Motor neuron (in vitro differentiated cells): ENCODE results near the gene NCAPD3. TPM values are rescaled to one million over a fixed set of nuclear protein-coding genes. Genes with fewer than 3 reads are reported as not detected.
"Not testable (repeated sequence)": the region's sequence is repeated elsewhere in the genome, so short reads cannot be mapped to it uniquely, and the experiment has no call there.

ENCODE experiments used
- ATAC-seq, 8 experiments: fragments of 200-7000 bp; cut with Tn5 transposase; replicated peaks in 6 of 8; 2 replicates each; pipeline ENCODE4 v1.8.0; 2021; ENCODE audit warnings: mild to moderate bottlenecking in 8 of 8, moderate library complexity in 8 of 8
- H3K27ac ChIP-seq, 2 donors: fragments of 250-450 bp; sonication (Bioruptor Pico); 2 replicates each; pipeline ENCODE4 v1.9.0; 2021; ENCODE audit warnings: antibody characterized with exemption in 2 of 2, mild to moderate bottlenecking in 2 of 2, moderate library complexity in 1 of 2
- H3K4me1 ChIP-seq, 2 donors: fragments of 250-450 bp; sonication (Bioruptor Pico); replicated peaks in 1 of 2; 2 replicates each; pipeline ENCODE4 v1.6.1; 2021; ENCODE audit warnings: antibody characterized with exemption in 2 of 2, mild to moderate bottlenecking in 2 of 2, moderate library complexity in 1 of 2
- H3K4me3 ChIP-seq, 5 donors: fragments of 250-450 bp; sonication (Bioruptor Pico); 2 replicates each; pipeline ENCODE4 v1.9.0; 2021; ENCODE audit warnings: antibody characterized with exemption in 5 of 5, mild to moderate bottlenecking in 5 of 5, moderate library complexity in 4 of 5
- WGBS, 10 experiments: fragments of 450-650 bp; shearing (Covaris generic); methylation state at CpG; one replicate each; pipeline ENCODE4 v1.0.0; 2022; 5-methylcytosine and 5-hydroxymethylcytosine counted together
- in situ Hi-C, 9 experiments: fragments of 400-800 bp; cut with MboI; loops; one replicate each; pipeline ENCODE4 v1.15.0; 2021; ENCODE audit warnings: low sequenced_read_pairs in 9 of 9, low pct_unique_long_range_greater_than_20kb in 2 of 9; ENCODE audit not compliant: unreplicated experiment in 9 of 9
- total RNA-seq, 8 experiments: library from RNA; unstranded; fragments of 300-600 nt; gene quantifications; 2 replicates each; pipeline versions ENCODE4 v1.2.3 to v1.2.4, GENCODE V29; 2022

Gene NCAPD3
- total RNA-seq, 8 experiments from 2014 or later, result 6.5 to 54.4 (median 12.1) TPM

DNA sequence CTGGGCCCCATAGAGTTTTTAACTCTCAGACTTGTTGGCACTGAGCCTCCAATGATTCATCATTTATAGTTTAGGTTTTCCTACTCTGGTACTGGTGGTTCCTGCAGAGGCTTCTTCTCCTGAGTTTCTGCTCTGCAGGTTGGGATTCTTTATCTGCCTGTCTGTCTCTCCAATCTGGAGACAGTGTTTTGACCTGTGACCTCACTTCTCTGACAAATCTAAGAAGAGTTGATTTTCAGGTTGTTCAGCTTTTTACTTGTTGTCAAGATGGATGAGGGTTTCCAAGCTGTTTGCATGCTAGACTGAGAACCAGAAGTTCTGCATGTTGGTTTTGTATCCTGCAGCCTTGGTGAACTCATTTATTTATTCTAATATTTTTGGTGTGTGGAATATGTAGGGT is 91.0 kb downstream of the NCAPD3 start:
- in situ Hi-C loops, result loop anchor here in 4 of 9 experiments (10.0 to 25.0 kb wide), 2 partner anchors 78 to 196 kb away; no protein-coding TSS in a partner anchor
- no peak for ATAC-seq
- H3K4me1 ChIP-seq, result no peaks in the 10 kb centered on the region
- H3K27ac ChIP-seq, result no peak overlapping the region
- H3K4me3 ChIP-seq, result no peak overlapping the region

DNA sequence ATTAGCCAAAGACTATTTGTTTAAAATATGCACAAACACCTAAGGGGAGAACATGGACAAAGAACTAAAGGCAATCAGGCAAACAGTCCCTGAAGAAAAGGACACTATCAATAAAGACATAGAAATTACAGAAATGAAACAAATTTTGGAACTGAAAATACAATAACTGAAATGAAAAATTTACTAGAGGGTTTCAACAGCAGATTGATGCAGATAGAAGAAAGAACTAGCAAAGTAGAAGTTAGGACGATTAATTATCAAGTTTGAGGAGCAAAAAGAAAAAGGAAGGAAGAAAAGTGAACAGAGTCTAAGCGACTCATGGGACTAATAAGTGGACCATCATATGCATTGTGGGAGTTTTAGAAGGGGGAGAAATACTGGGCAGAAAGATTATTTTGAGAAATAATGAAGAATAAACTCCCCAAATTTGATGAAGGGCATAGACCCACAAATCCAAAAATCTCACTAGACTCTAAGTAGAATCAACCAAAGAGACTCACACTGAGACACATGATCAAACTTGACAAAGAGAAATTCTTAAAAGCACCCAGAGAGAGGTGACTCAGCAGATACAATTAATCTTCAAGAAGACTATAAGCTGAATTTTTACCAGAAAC is 92.0 kb downstream of the NCAPD3 start:
- no peak for ATAC-seq
- 81 to 100% (median 96%) methylated on average over 2 of the region's 2 CpGs for WGBS, 10 experiments
- Histone ChIP-seq H3K4me3 (no peak overlapping the region), H3K4me1 (peaks cover 4% of the 10 kb centered on the region in 2 donors), H3K27ac (no peak overlapping the region)
- in situ Hi-C loops, result loop anchor here in 4 of 9 experiments (10.0 to 25.0 kb wide), 2 partner anchors 77 to 194 kb away; no protein-coding TSS in a partner anchor

DNA sequence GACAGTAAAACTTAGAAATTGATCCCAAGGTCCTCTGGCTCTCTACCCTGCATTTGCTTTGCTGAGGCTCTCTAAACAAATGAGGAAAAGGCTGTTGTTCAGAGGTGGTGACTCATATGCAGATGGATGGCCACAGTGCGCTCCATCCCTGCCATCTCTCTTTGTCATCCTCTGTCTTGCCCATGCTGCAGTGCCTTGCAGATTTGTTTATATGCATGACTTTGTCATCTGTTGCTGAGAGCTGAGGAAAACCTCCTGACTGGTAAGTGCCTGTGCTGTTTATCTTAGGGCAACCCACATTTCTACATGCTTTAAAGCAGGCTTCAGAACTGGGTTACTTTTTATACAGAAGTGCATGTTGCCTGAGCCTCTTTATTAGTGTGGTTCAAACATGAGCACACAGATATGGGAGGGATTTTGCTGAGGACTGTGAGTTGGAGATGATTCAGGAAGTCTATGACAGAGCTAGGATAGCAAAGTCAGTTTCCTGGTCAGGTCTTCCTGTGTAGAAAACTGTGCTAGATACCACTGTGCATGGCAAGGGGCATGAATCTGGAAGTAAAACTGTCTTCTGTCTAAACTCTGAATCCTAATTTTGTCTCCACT is 97.4 kb downstream of the NCAPD3 start:
- peak; percentile 95 to 99 (median 95) for ATAC-seq
- 0% methylated on average over 1 of the region's 1 CpG; no CpG with 5 or more reads in 8 of the 10 experiments for WGBS, 10 experiments
- Histone ChIP-seq H3K4me1 (peaks cover 27% of the 10 kb centered on the region in 2 donors), H3K4me3 (no peak overlapping the region), H3K27ac (peak overlapping the region in 1 of 2 donors; percentile 14)
- in situ Hi-C loops, result loop anchor here in 2 of 9 experiments (25.0 kb wide), 1 partner anchor 189 kb away; no protein-coding TSS in a partner anchor

DNA sequence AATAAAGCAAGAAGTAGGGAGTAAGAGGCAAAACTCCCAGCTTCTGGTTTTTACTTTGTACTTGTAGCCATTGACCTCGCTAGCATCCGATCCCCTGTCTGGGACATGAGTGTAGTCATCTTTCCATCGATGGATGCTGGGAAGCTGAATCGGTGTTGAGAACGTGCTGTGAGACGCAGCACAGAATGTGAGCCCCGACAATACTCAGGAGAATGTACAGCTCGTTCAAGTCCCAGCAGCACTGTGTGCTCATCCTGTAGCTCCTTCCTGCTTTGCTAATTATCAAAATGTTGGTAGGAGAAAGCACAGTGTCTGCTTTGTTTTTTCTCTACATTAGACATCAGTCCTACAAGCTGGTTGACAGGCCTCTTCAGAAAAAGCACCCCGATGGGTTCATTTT is 98.3 kb downstream of the NCAPD3 start:
- in situ Hi-C loops, result loop anchor here in 2 of 9 experiments (25.0 kb wide), 1 partner anchor 188 kb away; no protein-coding TSS in a partner anchor
- Histone ChIP-seq H3K4me3 (peak overlapping the region in 2 of 5 donors; percentile 31 to 37), H3K27ac (peak overlapping the region in 1 of 2 donors; percentile 10), H3K4me1 (peaks cover 34 to 35% of the 10 kb centered on the region in 2 donors)
- ATAC-seq, result peak in 2 of 8 experiments; percentile 1 to 3
- 40 to 100% (median 57%) methylated on average over 1 to 8 of the region's 9 CpGs; no CpG with 5 or more reads in 2 of the 10 experiments for WGBS, 10 experiments

DNA sequence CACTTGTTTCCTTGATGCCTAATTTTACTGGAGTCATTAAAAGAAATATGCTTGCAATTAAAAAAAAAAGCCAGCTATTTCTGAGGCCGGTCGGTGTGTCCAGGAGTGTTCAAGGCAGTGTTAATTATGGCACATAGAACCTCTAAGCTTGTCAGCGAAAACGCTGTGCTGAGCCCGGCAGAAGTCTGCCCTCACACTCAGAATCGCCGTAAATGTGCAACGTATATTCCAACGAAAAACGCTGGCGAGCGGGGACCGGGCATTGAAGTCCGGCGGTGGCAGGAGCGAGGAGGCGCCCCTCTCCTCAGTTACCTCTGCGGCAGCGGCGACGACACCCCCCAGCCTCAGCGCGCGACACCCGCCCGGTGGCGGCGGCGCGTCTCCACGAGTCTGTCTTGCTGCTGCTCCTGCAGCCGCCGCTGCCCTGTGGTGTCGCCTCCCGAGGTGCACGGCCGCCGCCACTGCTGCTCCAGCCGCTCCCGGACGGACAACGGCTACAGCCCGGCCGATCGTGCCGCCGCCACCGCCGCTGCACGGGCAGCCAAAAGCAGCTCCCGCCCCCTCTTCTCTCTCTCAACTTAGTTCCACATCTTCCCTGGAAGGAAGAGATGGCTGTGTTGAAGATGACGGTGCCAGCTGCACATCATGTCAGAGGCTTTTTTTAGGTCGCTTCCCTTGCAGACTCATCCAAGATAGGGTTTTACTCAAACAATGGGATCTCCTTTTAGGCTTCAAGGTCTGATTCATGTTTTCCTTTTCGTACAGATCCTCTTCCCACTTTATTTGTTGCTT is 98.9 kb downstream of the NCAPD3 start:
- Histone ChIP-seq H3K4me3 (peak overlapping the region; percentile 20 to 37 (median 25)), H3K4me1 (peaks cover 41% of the 10 kb centered on the region in 2 donors), H3K27ac (peak overlapping the region in 1 of 2 donors; percentile 16)
- in situ Hi-C loops, result loop anchor here in 2 of 9 experiments (25.0 kb wide), 1 partner anchor 188 kb away; no protein-coding TSS in a partner anchor
- peak in 6 of 8 experiments; percentile 4 to 62 (median 54) for ATAC-seq
- WGBS, 10 experiments, result 8 to 88% (median 20%) methylated on average over 2 to 30 of the region's 54 CpGs; no CpG with 5 or more reads in 1 of the 10 experiments

DNA sequence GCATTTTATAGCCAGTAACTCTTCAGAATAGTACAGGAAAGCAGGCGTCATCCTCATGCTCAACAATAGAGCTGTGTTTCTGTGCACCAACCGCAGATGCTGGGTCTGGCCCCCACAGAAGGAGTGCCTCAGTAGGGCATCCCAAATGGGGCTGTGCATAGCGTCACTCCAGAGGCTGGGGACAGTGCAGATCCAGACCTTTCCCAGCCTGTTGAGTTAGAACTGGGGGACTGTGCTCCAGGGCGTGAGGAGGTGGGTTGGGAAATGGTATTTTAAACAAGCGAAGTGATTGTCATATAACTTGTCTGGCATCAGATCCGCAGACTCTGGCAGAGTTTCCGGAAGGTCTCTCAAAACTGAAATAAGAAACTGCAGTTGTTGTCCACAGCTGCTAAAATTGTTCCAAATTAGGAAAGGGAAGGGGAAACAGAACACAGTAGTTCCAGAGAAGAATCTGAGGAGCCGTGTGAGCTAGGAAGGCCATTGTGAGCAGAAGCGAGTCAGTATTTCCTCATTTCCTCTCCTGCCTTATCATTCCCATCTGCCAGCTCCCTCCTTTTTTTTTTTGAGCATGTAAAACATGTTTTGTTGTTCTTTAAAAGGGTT is 102.7 kb downstream of the NCAPD3 start:
- ATAC-seq, result peak in 3 of 8 experiments; percentile 17 to 52 (median 29)
- no peak overlapping the region for H3K4me3 ChIP-seq
- in situ Hi-C loops, result no loop called here
- H3K27ac ChIP-seq, result no peak overlapping the region
- WGBS, 10 experiments, result 13 to 93% (median 82%) methylated on average over 1 to 7 of the region's 9 CpGs; no CpG with 5 or more reads in 2 of the 10 experiments
- H3K4me1 ChIP-seq, result peaks cover 36 to 39% of the 10 kb centered on the region in 2 donors

DNA sequence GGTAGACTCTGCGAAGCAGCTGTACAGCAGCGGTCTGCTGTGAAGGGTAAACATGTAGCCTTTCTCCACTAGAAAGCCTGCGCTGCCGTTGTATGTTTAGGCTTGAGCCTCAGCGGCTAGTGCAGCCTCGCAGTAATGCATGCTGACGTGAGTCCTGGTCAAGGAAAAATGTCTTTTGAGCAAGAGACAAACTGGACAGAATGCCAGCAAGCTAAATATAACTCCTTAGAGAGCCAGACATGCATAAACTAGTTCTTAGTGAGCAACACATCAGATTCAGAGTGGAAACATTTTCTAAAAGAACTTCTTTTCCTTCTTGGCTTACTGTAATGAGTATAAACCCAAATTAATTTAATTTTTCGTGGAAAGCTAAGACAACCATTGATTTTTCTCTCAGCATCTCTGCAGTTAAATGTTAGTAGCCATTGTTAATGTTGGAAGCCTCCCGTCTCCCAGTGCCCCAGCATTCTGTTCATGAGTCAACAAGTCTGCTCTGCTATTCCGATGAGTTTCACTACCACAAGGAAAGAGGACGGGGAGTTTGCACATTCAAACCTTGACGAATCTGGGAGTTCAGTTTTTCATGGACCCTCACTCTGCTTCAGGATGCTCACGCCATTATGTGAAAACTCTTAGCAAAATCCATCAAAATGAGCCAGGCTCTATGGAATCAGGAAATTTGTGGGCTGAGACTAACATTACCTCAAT is 103.5 kb downstream of the NCAPD3 start:
- WGBS, 10 experiments, result 0 to 72% (median 54%) methylated on average over 4 to 12 of the region's 13 CpGs
- no peak overlapping the region for H3K4me3 ChIP-seq
- peaks cover 28 to 31% of the 10 kb centered on the region in 2 donors for H3K4me1 ChIP-seq
- in situ Hi-C loops, result no loop called here
- H3K27ac ChIP-seq, result no peak overlapping the region
- peak; percentile 56 to 88 (median 64) for ATAC-seq

DNA sequence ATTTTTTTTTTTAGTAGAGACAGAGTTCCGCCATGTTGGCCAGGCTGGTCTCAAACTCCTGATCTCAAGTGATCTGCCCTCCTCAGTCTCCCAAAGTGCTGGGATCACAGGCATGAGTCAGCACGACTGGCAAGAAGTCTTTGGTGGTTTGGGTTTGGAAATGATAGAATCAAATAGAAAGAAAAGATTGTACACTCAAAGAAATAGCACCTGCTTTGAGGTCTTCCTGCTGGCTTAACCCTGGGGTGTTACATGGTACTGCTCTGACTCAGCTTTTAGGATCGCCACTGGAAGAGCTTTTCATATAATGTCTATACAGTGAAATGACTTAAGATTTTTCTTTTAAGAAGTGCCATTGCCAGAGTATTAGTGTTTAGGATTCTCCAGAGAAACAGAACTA is 104.7 kb downstream of the NCAPD3 start:
- no peak for ATAC-seq
- WGBS, 10 experiments, result 40 to 100% (median 100%) methylated on average over 1 to 3 of the region's 3 CpGs; no CpG with 5 or more reads in 3 of the 10 experiments
- H3K4me3 ChIP-seq, result no peak overlapping the region
- no peak overlapping the region for H3K27ac ChIP-seq
- H3K4me1 ChIP-seq, result peaks cover 21 to 22% of the 10 kb centered on the region in 2 donors
- in situ Hi-C loops, result no loop called here

DNA sequence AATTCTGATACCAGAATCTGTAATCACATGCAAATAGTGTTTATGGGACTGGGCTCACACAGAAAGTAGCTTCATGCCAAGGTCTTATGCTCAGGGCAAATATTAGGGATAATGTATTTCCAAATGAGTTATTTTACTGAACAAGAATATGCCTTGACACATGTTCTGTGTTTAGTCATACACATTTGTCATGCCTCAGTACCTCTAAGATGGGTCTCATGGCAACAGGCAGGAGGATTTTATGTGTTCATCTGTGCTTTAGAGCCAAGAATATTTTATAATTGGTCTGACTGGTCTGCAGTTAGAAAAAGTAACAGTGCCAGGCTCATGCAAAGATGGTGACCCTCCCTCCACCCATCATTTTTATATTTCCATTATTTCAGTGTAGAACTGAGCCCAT is 105.8 kb downstream of the NCAPD3 start:
- no peak overlapping the region for H3K27ac ChIP-seq
- in situ Hi-C loops, result no loop called here
- H3K4me3 ChIP-seq, result no peak overlapping the region
- H3K4me1 ChIP-seq, result peaks cover 18 to 22% of the 10 kb centered on the region in 2 donors
- ATAC-seq, result peak in 5 of 8 experiments; percentile 2 to 52 (median 27)

DNA sequence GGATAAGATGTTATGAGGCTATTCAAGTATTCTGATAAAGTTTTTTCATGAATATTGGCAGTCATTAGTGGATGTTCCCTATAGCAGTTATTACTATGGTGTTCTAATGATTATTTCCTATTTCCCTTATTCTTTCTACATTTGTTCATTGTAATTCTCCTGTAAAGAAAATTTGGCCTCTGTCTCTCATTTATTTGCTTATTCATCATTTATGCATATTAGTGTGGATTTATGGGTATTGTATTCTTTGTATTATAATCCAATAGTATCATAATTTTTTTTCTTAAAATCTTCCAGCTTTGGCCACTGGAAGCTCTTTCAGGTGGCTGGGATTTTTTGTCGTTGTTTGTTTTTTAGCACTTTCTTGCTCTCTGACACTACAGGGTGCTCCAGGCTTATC is 107.6 kb downstream of the NCAPD3 start:
- H3K4me3 ChIP-seq, result no peak overlapping the region
- ATAC-seq, result no peak
- in situ Hi-C loops, result no loop called here
- H3K27ac ChIP-seq, result no peak overlapping the region
- peaks cover 17 to 22% of the 10 kb centered on the region in 2 donors for H3K4me1 ChIP-seq
- WGBS, 10 experiments, result 78 to 100% (median 92%) methylated on average over 1 of the region's 1 CpG; no CpG with 5 or more reads in 1 of the 10 experiments

DNA sequence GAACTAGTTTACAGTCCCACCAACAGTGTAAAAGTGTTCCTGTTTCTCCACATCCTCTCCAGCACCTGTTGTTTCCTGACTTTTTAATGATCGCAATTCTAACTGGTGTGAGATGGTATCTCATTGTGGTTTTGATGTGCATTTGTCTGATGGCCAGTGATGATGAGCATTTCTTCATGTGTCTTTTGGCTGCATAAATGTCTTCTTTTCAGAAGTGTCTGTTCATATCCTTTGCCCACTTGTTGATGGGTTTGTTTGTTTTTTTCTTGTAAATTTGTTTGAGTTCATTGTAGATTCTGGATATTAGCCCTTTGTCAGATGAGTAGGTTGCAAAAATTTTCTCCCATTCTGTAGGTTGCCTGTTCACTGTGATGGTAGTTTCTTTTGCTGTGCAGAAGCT is 110.0 kb downstream of the NCAPD3 start:
- H3K4me3 ChIP-seq, H3K4me1 ChIP-seq, H3K27ac ChIP-seq, in situ Hi-C loops, ATAC-seq: not testable (repeated sequence)
- WGBS, 10 experiments, result no CpG with 5 or more reads among the region's 1 CpG

DNA sequence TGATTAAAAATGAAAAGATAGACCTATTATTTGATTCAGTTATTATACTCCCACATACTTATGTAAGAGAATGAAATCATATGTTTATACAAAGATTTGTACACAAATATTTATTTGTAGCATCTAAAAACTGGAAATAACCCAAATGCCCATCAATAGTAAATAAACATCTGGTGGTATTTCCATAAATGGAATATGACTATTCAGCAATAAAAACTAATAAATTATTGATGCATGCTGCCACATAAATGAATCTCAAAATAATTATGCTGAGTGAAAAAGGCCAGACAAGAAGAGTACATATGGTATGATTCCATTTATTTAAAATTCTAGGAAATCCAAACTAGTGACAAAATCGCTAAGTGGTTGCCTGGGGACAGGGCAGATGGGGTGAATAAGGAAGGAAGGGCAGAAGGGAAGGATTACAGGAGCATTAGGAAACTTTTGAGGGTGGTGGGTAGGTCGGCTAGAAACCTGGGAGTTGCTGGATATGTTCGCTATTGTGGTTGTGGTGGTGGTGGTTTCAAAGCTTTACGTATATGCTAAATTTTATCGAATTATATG is 113.4 kb downstream of the NCAPD3 start:
- 0 to 100% (median 89%) methylated on average over 1 to 5 of the region's 5 CpGs for WGBS, 10 experiments
- Histone ChIP-seq H3K4me3 (no peak overlapping the region), H3K4me1 (no peaks in the 10 kb centered on the region), H3K27ac (no peak overlapping the region)
- in situ Hi-C loops, result no loop called here
- peak in 3 of 8 experiments; percentile 61 to 98 (median 71) for ATAC-seq
